Gastrocnemius medialis (tissue), 4 donors: ENCODE results near the gene CACNA1C.

ENCODE experiments used
- CTCF ChIP-seq, 5 experiments: fragments of 450-650 bp in 3 of 5; fragments of 200-600 bp in 2 of 5; sonication (generic) in 2 of 5; IDR thresholded peaks in 4 of 5; conservative IDR thresholded peaks in 1 of 5; 1 replicate in 4 of 5; 2 replicates in 1 of 5; pipeline ENCODE4 v1.5.1; 2016 to 2019; ENCODE audit warnings: antibody characterized with exemption in 5 of 5, mild to moderate bottlenecking in 3 of 5, moderate library complexity in 3 of 5
- POLR2A ChIP-seq, 2 donors: fragments of 450-650 bp; IDR thresholded peaks; one replicate each; pipeline ENCODE4 v1.6.1; 2017; ENCODE audit warnings: antibody characterized with exemption in 2 of 2, mild to moderate bottlenecking in 2 of 2, moderate library complexity in 2 of 2

DNA sequence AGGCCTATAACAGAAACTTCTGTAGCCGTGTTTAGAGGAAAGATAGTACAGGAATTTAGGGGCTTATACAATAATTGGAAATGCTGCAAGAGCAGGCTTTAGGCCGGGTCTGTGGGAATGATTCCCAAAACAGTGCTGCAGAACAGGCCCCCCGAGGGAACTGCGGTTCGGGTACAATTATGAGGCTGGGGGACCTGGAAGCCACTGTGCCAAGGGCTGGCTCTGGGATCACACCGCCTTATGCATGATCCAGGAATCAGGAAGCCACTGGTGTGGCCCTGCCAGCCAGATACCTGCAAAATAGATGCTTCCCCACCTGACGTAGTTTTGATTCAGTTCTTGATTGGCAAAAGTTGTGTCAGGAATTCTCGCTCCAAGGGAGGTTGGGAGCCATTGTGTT lies 55.4 kb downstream of the CACNA1C start:
- TF ChIP-seq CTCF (IDR thresholded peaks at IDR 0.05 in 4 of 5, conservative IDR thresholded peaks at IDR 0.05 in 1 of 5) (no peak), POLR2A (IDR thresholded peaks at IDR 0.05) (no peak)
